Colonic mucosa (tissue), 4 donors: ENCODE results near the gene THAP12. TPM values are rescaled to one million over a fixed set of nuclear protein-coding genes. Genes with fewer than 3 reads are reported as not detected.

Experiments used
- DNase-seq: peaks from one replicate; pipeline ENCODE4 v3.0.0-alpha.2; 2020
- H3K27ac ChIP-seq: fragments of 200-600 bp; one replicate; pipeline ENCODE4 v1.8.0; 2021
- H3K27me3 ChIP-seq: fragments of 200-600 bp; one replicate; pipeline ENCODE4 v1.8.0; 2021
- H3K36me3 ChIP-seq: fragments of 200-600 bp; one replicate; pipeline ENCODE4 v1.8.0; 2021
- H3K4me1 ChIP-seq: fragments of 200-600 bp; one replicate; pipeline ENCODE4 v1.8.0; 2021; ENCODE audit warnings: mild to moderate bottlenecking
- H3K4me3 ChIP-seq: fragments of 200-600 bp; one replicate; pipeline ENCODE4 v1.8.0; 2021
- H3K9ac ChIP-seq, 2 donors: one replicate each; pipeline ENCODE4 v1.7.0; 2013; ENCODE audit warnings: control low read depth in 2 of 2, low read depth in 2 of 2, low read length in 2 of 2
- H3K9me3 ChIP-seq: fragments of 200-600 bp; one replicate; pipeline ENCODE4 v1.8.0; 2021
- CTCF ChIP-seq: fragments of 200-600 bp; IDR thresholded peaks from one replicate; pipeline ENCODE4 v1.8.0; 2022; ENCODE audit warnings: antibody characterized with exemption, mild to moderate bottlenecking
- intact Hi-C: fragments of 100-400 bp; cut with DNase I; formaldehyde crosslinking; loops from one replicate; pipeline ENCODE4 v1.14.1; 2022
- total RNA-seq, 2 donors: library from RNA; stranded (reverse); fragmentation: NEBNext Ultra II Directional in 1 of 2; extraction: Animal tissue kit (Norgen Biotek cat#: 25700) in 1 of 2; gene quantifications; one replicate each; pipeline ENCODE4 v1.2.1, GENCODE V29; 2021
- donor health status: healthy.
- donor health status: DM: no; HTN: no; CAD: no.
- donor health status: DM: no; HTN: no; CAD: no.

The THAP12 gene
- total RNA-seq, result 10 to 100 TPM; 34.4 to 41.6 TPM

GRCh38 chr11:76380977-76381719 is at the start of gene THAP12, which contains the start of gene GVQW3:
THAP12 (minus strand) TSS chr11:76381132; CDS start chr11:76380836, 296 bp downstream.
GVQW3 (plus strand) TSS chr11:76381323; CDS start chr11:76381829, 506 bp downstream.
- Histone ChIP-seq H3K27me3 (no peaks in the 10 kb centered on the region), H3K36me3 (no peaks in the 10 kb centered on the region), H3K9ac (peak within 1 kb of the TSS; percentile 83 to 90), H3K4me3 (peak within 1 kb of the TSS; percentile 96), H3K27ac (peak within 1 kb of the TSS; percentile 88), H3K4me1 (peaks cover 13% of the 10 kb centered on the region), H3K9me3 (no peaks in the 10 kb centered on the region)
- TF ChIP-seq CTCF, result no peak
- intact Hi-C loops, result loop anchor here (5.0 kb wide), 1 partner anchor 61 kb away; no protein-coding TSS in a partner anchor
- DNase-seq, result peak; percentile 97

- no peaks in the 10 kb centered on the region for H3K4me1 ChIP-seq
- no peaks in the 10 kb centered on the region for H3K9me3 ChIP-seq
- intact Hi-C loops, result no loop called here
- H3K27ac ChIP-seq, result no peak overlapping the region
- DNase-seq, result no peak
- H3K36me3 ChIP-seq, result no peaks in the 10 kb centered on the region
- no peak overlapping the region for H3K4me3 ChIP-seq
- TF ChIP-seq CTCF, result no peak
- no peaks in the 10 kb centered on the region for H3K27me3 ChIP-seq
- no peak overlapping the region for H3K9ac ChIP-seq
These were observed 45.7 kb upstream of the THAP12 start for GRCh38 chr11:76426660-76427059.

GRCh38 chr11:76424891-76425290 is 44.0 kb upstream of the THAP12 start:
- H3K27ac ChIP-seq, result no peak overlapping the region
- no peaks in the 10 kb centered on the region for H3K9me3 ChIP-seq
- H3K4me1 ChIP-seq, result no peaks in the 10 kb centered on the region
- TF ChIP-seq CTCF, result no peak
- H3K36me3 ChIP-seq, result no peaks in the 10 kb centered on the region
- no peak for DNase-seq
- H3K27me3 ChIP-seq, result no peaks in the 10 kb centered on the region
- intact Hi-C loops, result no loop called here
- no peak overlapping the region for H3K9ac ChIP-seq
- no peak overlapping the region for H3K4me3 ChIP-seq

GRCh38 chr11:76424379-76424778 is 43.4 kb upstream of the THAP12 start:
- Histone ChIP-seq H3K27me3 (no peaks in the 10 kb centered on the region), H3K27ac (no peak overlapping the region)
- intact Hi-C loops, result no loop called here

GRCh38 chr11:76419896-76420295 is 39.0 kb upstream of the THAP12 start:
- intact Hi-C loops, result no loop called here
- no peak for DNase-seq

More at GRCh38 chr11:76424379-76424778, 43.4 kb upstream of the THAP12 start:
- Histone ChIP-seq H3K9ac (no peak overlapping the region), H3K9me3 (no peaks in the 10 kb centered on the region), H3K4me3 (no peak overlapping the region), H3K4me1 (no peaks in the 10 kb centered on the region), H3K36me3 (no peaks in the 10 kb centered on the region)
- no peak for TF ChIP-seq CTCF
- no peak for DNase-seq

More at GRCh38 chr11:76419896-76420295, 39.0 kb upstream of the THAP12 start:
- Histone ChIP-seq H3K27me3 (no peaks in the 10 kb centered on the region), H3K36me3 (no peaks in the 10 kb centered on the region), H3K9ac (no peak overlapping the region), H3K9me3 (no peaks in the 10 kb centered on the region), H3K4me1 (no peaks in the 10 kb centered on the region), H3K4me3 (no peak overlapping the region), H3K27ac (no peak overlapping the region)
- peak; percentile 24 for TF ChIP-seq CTCF
